ENCODE results near the gene NDFIP1. TPM values are rescaled to one million over a fixed set of nuclear protein-coding genes. Genes with fewer than 3 reads are reported as not detected.

NDFIP1 gene
- total and polyA plus RNA-seq, 2 experiments from 2014 or later = 78.0 to 83.5 TPM

DNA sequence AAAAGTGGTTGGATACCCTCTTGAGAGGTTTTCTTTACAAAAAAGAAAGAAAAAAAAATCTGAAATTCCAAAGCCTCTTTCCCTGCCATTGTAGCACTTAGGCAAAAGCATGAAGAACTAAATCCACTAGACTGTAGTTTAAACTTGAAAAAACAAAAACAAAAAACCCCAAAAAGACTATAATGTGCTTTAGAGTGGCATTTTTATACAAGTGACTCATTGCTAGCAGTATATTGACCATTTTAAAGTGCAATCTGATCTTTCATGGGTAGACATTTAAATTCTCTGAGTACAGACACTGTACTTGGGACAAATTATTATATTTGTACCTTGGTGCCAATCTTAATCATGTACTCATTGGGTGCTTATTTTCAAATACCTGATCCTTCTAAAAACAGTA, 50.8 kb downstream of the NDFIP1 start:
- H3K4me3 ChIP-seq = no peak overlapping the region
- TF ChIP-seq, protein P1, sequence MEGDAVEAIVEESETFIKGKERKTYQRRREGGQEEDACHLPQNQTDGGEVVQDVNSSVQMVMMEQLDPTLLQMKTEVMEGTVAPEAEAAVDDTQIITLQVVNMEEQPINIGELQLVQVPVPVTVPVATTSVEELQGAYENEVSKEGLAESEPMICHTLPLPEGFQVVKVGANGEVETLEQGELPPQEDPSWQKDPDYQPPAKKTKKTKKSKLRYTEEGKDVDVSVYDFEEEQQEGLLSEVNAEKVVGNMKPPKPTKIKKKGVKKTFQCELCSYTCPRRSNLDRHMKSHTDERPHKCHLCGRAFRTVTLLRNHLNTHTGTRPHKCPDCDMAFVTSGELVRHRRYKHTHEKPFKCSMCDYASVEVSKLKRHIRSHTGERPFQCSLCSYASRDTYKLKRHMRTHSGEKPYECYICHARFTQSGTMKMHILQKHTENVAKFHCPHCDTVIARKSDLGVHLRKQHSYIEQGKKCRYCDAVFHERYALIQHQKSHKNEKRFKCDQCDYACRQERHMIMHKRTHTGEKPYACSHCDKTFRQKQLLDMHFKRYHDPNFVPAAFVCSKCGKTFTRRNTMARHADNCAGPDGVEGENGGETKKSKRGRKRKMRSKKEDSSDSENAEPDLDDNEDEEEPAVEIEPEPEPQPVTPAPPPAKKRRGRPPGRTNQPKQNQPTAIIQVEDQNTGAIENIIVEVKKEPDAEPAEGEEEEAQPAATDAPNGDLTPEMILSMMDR (IDR thresholded peaks at IDR 0.05; ENCODE audit: low read depth, low read length) = no peak

DNA sequence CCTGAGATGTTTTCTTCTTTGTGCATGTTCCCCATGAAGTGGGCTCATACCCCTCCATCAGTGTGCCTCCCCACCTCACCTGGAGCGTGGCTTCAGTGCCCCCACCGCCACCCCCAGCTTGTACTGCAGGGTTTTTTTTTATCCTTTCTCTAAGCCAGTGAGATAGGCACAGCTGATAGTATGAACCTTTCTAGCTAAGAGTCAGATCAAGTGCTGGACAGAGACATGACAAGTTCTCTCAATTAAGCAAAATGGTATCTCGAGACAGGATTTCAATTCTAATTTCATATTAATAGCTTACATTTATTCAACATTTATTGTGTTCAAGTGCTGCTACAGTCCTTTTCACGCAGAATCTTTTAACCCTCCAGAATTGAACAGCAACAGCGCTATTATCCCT, 55.7 kb downstream of the NDFIP1 start:
- Histone ChIP-seq H3K4me1 (ENCODE audit: low read depth) (peaks cover 14% of the 10 kb centered on the region), H3K36me3 (no peaks in the 10 kb centered on the region), H3K9me3 (ENCODE audit: low read depth) (no peaks in the 10 kb centered on the region), H3K27ac (no peak overlapping the region), H3K4me3 (no peak overlapping the region), H3K27me3 (no peaks in the 10 kb centered on the region)
- TF ChIP-seq, protein P1 (IDR thresholded peaks at IDR 0.05; ENCODE audit: low read depth, low read length) = no peak
- no peak for DNase-seq (ENCODE audit: low read depth in 1 of 2, low spot score in 1 of 2)

More for the DNA sequence above, 50.8 kb downstream of the NDFIP1 start:
- no peaks in the 10 kb centered on the region for H3K36me3 ChIP-seq
- no peaks in the 10 kb centered on the region for H3K4me1 ChIP-seq (ENCODE audit: low read depth)
- H3K27ac ChIP-seq = no peak overlapping the region
- DNase-seq (ENCODE audit: low read depth in 1 of 2, low spot score in 1 of 2) = no peak
- no peaks in the 10 kb centered on the region for H3K27me3 ChIP-seq
- no peaks in the 10 kb centered on the region for H3K9me3 ChIP-seq (ENCODE audit: low read depth)

DNA sequence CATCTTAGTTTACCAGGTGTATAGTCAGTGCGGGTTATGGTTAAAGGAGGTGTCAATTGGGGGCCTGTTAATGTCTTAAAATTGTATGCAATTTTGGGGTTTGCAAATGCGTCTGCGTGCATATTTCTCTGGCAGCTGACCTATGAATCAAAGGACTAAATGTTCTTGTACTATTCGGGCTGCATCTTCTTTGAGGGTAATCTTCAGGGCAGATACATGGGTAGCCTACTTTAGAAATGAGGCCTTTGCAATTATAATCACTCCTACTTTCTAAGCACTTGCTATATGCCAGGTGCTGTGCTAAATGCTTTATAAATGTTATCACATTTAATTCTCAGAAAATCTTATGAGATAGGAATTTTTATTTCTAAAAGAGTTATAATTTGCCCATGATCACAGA, 58.2 kb downstream of the NDFIP1 start:
- Histone ChIP-seq H3K4me1 (ENCODE audit: low read depth) (peaks cover 19% of the 10 kb centered on the region), H3K4me3 (no peak overlapping the region), H3K27ac (peak overlapping the region; percentile 47), H3K9me3 (ENCODE audit: low read depth) (no peaks in the 10 kb centered on the region), H3K27me3 (no peaks in the 10 kb centered on the region), H3K36me3 (no peaks in the 10 kb centered on the region)
- TF ChIP-seq, protein P1 (IDR thresholded peaks at IDR 0.05; ENCODE audit: low read depth, low read length) = no peak
- DNase-seq (ENCODE audit: low read depth in 1 of 2, low spot score in 1 of 2) = no peak

DNA sequence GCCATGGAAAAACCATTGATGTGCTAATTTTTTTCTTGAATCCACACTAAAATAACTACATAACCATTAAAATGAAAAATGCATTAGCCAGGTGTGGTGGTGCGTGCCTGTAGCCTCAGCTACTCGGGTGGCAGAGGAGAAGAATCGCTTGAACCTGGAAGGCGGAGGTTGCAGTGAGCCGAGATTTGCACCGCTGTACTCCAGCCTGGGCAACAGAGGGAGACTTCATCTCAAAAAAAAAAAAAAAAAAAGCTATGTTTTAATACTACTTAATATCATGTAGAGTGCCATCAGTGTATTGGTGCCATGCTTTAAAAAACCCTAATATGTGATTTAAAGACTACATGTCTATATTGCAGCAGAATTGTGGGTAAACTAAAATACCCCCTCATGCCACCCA, 58.9 kb downstream of the NDFIP1 start:
- TF ChIP-seq, protein P1 (IDR thresholded peaks at IDR 0.05; ENCODE audit: low read depth, low read length) = no peak
- no peak overlapping the region for H3K27ac ChIP-seq
- no peak overlapping the region for H3K4me3 ChIP-seq
- H3K36me3 ChIP-seq = no peaks in the 10 kb centered on the region
- no peak for DNase-seq (ENCODE audit: low read depth in 1 of 2, low spot score in 1 of 2)
- H3K9me3 ChIP-seq (ENCODE audit: low read depth) = no peaks in the 10 kb centered on the region
- peaks cover 19% of the 10 kb centered on the region for H3K4me1 ChIP-seq (ENCODE audit: low read depth)
- H3K27me3 ChIP-seq = no peaks in the 10 kb centered on the region

DNA sequence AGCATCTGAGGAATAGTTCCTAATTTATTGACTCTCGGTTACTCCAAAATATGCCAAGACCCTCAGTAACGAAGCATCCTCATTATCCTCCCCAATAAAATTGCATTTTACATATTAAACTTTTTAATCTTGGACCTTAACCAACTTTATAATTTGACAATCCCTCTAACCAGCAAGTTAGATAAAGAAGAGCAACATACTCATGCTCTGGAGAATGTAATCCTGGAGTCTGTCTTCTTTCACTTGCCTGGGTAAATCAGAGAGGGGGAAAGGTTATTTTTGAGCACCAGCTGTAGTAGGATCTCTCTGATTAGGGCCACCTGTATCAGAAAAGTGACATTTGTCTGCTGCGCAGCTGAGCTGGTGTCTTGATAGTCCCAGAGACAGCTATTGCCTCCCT, 59.8 kb downstream of the NDFIP1 start:
- TF ChIP-seq, protein P1 (IDR thresholded peaks at IDR 0.05; ENCODE audit: low read depth, low read length) = no peak

More for the DNA sequence above, 59.8 kb downstream of the NDFIP1 start:
- no peaks in the 10 kb centered on the region for H3K27me3 ChIP-seq
- DNase-seq (ENCODE audit: low read depth in 1 of 2, low spot score in 1 of 2) = no peak
- no peaks in the 10 kb centered on the region for H3K36me3 ChIP-seq
- no peak overlapping the region for H3K4me3 ChIP-seq
- no peak overlapping the region for H3K27ac ChIP-seq
- peaks cover 19% of the 10 kb centered on the region for H3K4me1 ChIP-seq (ENCODE audit: low read depth)
- H3K9me3 ChIP-seq (ENCODE audit: low read depth) = no peaks in the 10 kb centered on the region
